Activated T-helper 1 cell treated with anti-CD3 and anti-CD28 coated beads, Interleukin-12 subunit alpha, Interleukin-12 subunit beta, Interleukin-2, Interleukin-4 antibody, amounts not matched to agents 30 ng/mL and 10 ng/mL and 1 ng/mL, durations not matched to agents 14 hours and 24 hours and 36 hours (primary cell): ENCODE data around the gene LRRC15. TPM values are rescaled to one million over a fixed set of nuclear protein-coding genes. Genes with fewer than 3 reads are reported as not detected.

Source experiments
- DNase-seq: peaks from one replicate; pipeline ENCODE4 v3.0.0; 2021; ENCODE audit warnings: low spot score
- H3K27ac Mint-ChIP-seq: one replicate; pipeline ENCODE4 v1.8.0; 2021; ENCODE audit warnings: mild to moderate bottlenecking, mixed read lengths
- H3K27me3 Mint-ChIP-seq: one replicate; pipeline ENCODE4 v1.8.0; 2022; ENCODE audit warnings: mild to moderate bottlenecking, moderate library complexity, mixed read lengths; ENCODE audit not compliant: insufficient read depth
- H3K36me3 Mint-ChIP-seq: one replicate; pipeline ENCODE4 v1.8.0; 2021; ENCODE audit warnings: low read depth, mixed read lengths
- H3K4me1 Mint-ChIP-seq: one replicate; pipeline ENCODE4 v1.8.0; 2021; ENCODE audit warnings: low read depth, mixed read lengths
- H3K4me3 Mint-ChIP-seq: one replicate; pipeline ENCODE4 v1.8.0; 2021; ENCODE audit warnings: mild to moderate bottlenecking, moderate library complexity, mixed read lengths
- H3K9me3 Mint-ChIP-seq: one replicate; pipeline ENCODE4 v1.8.0; 2021; ENCODE audit warnings: mixed read lengths
- intact Hi-C: fragments of 100-400 bp; cut with micrococcal nuclease; formaldehyde crosslinking; loops from one replicate; pipeline ENCODE4 v1.15.1; 2024
- total RNA-seq: library from RNA; stranded (reverse); gene quantifications from 2 replicates; pipeline ENCODE4 v1.2.3, GENCODE V29; 2022

The LRRC15 gene
- total RNA-seq, 1 donor from 2014 or later, result not detected

DNA sequence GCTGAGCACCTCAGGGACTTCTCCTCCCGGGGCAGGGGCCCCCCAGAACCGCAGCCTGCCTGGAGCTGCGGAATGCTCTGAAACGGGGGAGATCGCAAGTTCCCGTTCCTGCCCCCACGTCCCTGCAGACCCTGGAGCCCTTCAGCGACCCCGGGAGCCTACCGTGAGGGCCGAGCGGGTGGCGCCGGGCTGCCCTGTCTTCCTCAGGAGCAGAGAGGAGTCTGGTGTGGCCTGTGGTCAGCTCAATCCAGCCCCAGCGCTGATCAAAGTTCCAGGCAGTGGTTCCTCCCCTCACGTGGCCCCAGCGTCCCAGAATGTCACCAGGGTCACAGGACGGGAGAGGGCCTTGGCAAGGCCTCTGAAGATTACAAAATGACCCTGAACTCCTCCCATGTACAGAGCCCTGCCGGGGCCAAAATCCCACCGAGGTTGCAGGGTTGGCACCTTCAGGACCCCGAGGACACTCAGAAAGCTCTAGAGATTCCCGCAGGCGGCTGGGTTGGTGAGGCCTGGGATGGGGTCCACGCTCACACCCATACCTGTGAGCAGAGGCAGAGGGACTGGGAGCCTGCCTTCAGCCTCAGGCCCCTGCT lies 18.4 kb downstream of the LRRC15 start, which contains the start of gene CPN2:
TSS of gene CPN2 (minus strand) at position 249 of the 593 bp plus-strand sequence. CDS start 8,626 bp downstream, outside the sequence.
- DNase-seq, result no peak
- peaks cover 6% of the 10 kb centered on the region for H3K27me3 Mint-ChIP-seq
- no peaks in the 10 kb centered on the region for H3K36me3 Mint-ChIP-seq
- no peak within 1 kb of the TSS for H3K27ac Mint-ChIP-seq
- intact Hi-C loops, result no loop called here
- H3K9me3 Mint-ChIP-seq, result no peaks in the 10 kb centered on the region
- no peaks in the 10 kb centered on the region for H3K4me1 Mint-ChIP-seq
- no peak within 1 kb of the TSS for H3K4me3 Mint-ChIP-seq

DNA sequence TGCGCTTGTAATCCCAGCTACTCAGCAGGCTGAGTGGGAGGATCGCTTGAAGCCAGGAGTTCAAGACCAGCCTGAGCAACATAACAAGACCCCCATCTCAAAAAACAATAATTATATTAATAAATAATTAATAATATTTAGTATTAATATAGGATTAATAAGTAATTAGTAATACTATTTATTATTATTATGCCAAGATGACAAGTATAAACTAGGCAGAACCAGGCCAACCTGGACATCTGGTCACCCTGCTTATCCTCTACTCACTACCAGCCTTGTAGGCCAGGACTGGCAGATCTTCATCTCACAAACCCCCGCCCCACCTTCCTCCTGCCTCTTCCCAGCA lies 18.8 kb downstream of the LRRC15 start:
- intact Hi-C loops, result no loop called here
- Mint-ChIP-seq H3K27ac (no peak overlapping the region), H3K4me1 (no peaks in the 10 kb centered on the region), H3K4me3 (no peak overlapping the region), H3K27me3 (peaks cover 4% of the 10 kb centered on the region), H3K36me3 (no peaks in the 10 kb centered on the region), H3K9me3 (no peaks in the 10 kb centered on the region)
- no peak for DNase-seq

DNA sequence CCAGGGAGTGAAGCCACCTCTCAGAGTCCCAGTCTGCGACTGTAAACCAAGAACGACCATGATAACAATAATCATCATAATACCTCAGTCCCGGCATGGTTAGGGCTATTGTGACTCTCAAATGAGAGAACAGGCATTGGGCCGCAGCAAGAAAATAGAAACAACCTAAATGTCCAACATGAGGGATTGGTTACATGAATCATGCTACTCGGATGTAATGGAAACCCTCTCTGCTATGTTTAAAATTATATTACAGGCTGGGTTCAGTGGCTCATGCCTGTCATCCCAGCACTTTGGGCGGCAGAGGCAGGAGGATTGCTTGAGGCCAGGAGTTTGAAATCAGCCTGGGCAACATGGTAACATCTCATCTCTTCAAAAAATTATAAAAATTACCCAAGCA lies 21.2 kb downstream of the LRRC15 start:
- Mint-ChIP-seq H3K36me3 (no peaks in the 10 kb centered on the region), H3K27ac (no peak overlapping the region), H3K4me3 (no peak overlapping the region), H3K9me3 (no peaks in the 10 kb centered on the region), H3K4me1 (peaks cover 7% of the 10 kb centered on the region), H3K27me3 (peaks cover 2% of the 10 kb centered on the region)
- intact Hi-C loops, result no loop called here
- no peak for DNase-seq

DNA sequence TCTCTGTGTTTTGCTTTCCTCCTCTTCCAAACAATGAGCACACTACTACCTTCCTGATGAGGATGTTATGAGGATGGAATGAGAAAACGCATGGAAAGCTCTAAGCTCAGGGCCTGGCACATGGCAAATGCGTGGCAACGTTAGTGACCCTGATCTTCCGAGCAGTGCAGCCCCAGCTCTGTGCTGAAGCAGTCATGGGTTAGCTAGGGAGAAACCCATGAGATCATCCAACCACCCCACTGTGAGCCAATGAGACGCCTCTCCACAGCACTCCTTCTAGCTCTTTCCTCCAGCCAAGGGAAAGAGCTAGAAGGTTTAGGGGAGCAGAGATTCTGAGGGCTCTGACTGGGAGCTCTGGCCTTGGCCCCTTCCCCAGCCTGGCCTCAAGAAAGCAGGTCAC lies 22.9 kb downstream of the LRRC15 start:
- Mint-ChIP-seq H3K27me3 (peaks cover 8% of the 10 kb centered on the region), H3K27ac (no peak overlapping the region), H3K36me3 (no peaks in the 10 kb centered on the region), H3K4me3 (no peak overlapping the region), H3K4me1 (peaks cover 7% of the 10 kb centered on the region), H3K9me3 (no peaks in the 10 kb centered on the region)
- DNase-seq, result no peak
- intact Hi-C loops, result no loop called here

DNA sequence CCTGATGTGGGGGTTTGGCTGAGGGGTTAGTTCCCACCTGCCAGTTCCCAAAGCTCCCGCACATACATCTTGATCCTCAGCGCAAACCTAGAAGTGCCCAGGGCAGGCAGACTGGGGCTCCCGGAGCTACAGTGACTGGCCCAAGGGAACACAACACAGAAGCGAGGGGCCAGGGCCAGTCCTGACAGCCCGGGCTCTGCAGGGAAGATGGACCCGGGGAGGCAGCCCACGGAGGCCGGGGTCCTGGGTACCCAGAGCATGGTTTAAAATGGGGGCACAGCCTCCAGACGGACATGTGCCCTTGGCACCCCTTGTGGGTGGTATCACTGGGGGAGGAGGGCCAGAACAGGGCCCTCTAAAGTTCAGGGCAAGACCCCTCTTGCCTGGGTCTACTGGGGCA lies 23.5 kb downstream of the LRRC15 start:
- Mint-ChIP-seq H3K27ac (no peak overlapping the region), H3K36me3 (no peaks in the 10 kb centered on the region), H3K9me3 (no peaks in the 10 kb centered on the region), H3K4me3 (no peak overlapping the region), H3K27me3 (peaks cover 9% of the 10 kb centered on the region), H3K4me1 (peaks cover 7% of the 10 kb centered on the region)
- no peak for DNase-seq
- intact Hi-C loops, result no loop called here

DNA sequence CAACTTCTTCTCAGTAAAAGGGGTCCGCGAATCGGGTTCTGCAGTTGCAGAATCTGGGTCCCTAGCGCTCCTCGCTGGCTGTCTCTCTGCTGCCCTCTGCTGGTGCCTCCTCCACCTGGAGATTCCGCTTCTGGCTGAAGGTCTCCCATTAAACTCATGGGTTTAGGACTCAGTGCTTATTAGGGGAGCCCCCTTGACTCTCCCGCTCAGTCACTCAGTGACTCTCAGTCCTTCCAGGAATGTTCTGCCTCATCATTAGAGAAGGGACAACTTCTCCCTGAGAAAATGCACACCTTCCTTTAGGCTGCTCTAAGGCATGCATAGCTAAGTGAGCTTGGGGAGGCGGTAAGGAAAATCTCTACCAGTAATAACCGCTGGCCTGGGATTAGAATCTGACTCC lies 25.5 kb downstream of the LRRC15 start:
- H3K36me3 Mint-ChIP-seq, result no peaks in the 10 kb centered on the region
- peaks cover 15% of the 10 kb centered on the region for H3K27me3 Mint-ChIP-seq
- intact Hi-C loops, result loop anchor here (1.0 kb wide), 3 partner anchors 11 to 679 kb away; no protein-coding TSS in a partner anchor
- peaks cover 7% of the 10 kb centered on the region for H3K4me1 Mint-ChIP-seq
- DNase-seq, result peak; percentile 48
- no peak overlapping the region for H3K4me3 Mint-ChIP-seq
- H3K27ac Mint-ChIP-seq, result no peak overlapping the region
- H3K9me3 Mint-ChIP-seq, result no peaks in the 10 kb centered on the region

DNA sequence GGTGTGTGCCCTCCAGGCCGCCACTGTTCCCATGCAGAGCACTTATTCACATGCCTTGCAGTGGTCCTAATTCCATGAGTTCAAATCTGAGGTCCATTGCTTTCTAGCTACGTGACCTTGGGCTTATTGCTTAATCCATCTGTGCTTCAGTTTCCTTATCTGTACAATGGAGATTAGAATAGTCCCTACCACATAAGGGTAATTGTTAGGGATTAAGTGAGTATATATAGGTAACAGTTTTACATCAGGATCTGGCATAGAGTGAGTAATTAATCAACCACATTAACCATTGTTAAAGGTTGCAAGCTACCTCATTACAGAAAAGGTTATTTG lies 26.0 kb downstream of the LRRC15 start:
- peaks cover 15% of the 10 kb centered on the region for H3K27me3 Mint-ChIP-seq
- H3K4me1 Mint-ChIP-seq, result peaks cover 7% of the 10 kb centered on the region
- no peaks in the 10 kb centered on the region for H3K36me3 Mint-ChIP-seq
- DNase-seq, result no peak
- H3K4me3 Mint-ChIP-seq, result no peak overlapping the region
- intact Hi-C loops, result no loop called here
- no peak overlapping the region for H3K27ac Mint-ChIP-seq
- no peaks in the 10 kb centered on the region for H3K9me3 Mint-ChIP-seq

DNA sequence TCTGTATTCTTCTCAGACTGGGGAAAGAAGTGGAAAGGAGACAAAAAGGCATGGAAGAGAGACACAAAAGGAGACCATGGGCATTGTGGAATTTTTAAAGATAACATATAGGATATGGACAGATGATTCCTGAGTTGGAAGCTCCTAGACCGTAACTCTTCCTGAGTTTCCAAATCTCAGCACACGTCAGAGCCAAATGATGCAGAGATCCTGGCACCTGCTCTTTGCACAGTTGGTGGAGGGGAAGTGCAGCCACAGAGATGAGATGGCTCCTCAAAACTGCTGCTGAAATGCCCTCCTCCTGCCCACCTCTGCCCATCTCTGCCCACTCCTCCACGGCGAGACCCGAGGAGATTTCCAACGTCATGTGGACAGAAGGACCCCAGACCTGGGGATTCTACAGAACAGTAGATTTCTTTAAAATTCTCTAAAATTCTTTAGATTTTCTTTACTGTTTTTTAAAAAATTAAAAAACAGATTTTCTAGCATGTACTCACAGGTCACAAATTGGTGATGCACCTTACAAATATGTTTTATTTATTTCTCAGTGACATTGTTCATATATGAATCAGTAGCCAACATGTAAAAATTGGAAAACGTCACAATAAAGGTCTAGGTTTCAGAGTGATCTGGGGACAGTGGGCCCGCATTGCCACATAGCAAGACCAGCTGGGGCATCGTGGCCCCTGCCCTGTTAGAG lies 26.5 kb downstream of the LRRC15 start:
- H3K4me3 Mint-ChIP-seq, result no peak overlapping the region
- peaks cover 7% of the 10 kb centered on the region for H3K4me1 Mint-ChIP-seq
- intact Hi-C loops, result no loop called here
- H3K27ac Mint-ChIP-seq, result no peak overlapping the region
- peaks cover 15% of the 10 kb centered on the region for H3K27me3 Mint-ChIP-seq
- DNase-seq, result no peak
- no peaks in the 10 kb centered on the region for H3K36me3 Mint-ChIP-seq
- H3K9me3 Mint-ChIP-seq, result no peaks in the 10 kb centered on the region

DNA sequence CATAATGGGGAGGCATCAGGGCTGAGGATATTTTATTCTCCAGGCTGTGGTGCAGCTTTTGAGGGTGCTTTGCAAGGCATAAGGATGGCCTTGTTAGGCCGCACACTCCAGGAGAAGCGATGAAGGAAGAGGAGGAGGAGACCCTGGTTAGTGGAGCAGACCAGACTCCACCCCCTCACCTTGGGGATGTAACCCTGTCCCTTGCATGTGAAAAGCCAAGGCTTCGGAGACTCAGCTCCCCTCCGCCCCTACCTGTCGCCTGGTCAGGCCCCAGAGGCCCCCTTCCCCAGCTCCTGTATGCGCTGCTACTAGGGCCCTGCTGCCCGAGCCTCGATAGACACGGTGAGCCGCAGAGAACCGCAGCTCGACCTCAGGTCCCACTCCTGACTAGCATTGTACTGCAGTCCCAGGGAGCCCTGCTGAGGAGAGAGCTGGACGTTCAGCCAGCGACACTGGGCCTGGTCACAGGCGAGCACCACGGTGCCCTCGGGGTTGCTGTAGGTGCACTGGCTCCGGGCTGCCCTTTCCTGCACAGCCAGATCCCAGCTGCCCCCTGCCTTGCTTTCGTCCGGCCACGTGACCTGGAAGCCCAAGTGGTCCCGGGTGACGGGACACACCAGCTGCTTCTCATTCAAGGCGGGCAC lies 28.7 kb downstream of the LRRC15 start:
- Mint-ChIP-seq H3K4me1 (peaks cover 7% of the 10 kb centered on the region), H3K4me3 (no peak overlapping the region), H3K27ac (no peak overlapping the region), H3K27me3 (peaks cover 21% of the 10 kb centered on the region), H3K36me3 (no peaks in the 10 kb centered on the region), H3K9me3 (no peaks in the 10 kb centered on the region)
- DNase-seq, result no peak
- intact Hi-C loops, result no loop called here

DNA sequence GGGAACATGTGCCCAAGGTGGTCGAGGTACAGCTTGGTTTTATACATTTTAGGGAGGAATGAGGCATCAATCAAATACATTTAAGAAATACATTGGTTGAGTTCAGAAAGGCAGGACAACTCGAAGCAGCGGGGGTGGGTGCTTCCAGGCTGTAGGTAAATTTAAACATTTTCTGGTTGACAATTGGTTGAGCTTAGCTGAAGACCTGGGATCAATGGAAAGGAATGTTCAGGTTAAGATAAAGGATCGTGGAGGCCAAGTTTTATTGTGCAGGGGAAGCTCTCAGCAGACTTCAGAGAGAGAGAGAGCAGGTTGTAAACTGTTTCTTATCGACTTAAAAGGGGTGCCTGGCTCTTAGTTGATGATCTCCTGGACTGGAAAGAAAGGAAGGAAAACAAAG lies 29.7 kb downstream of the LRRC15 start:
- DNase-seq, result no peak
- Mint-ChIP-seq H3K27ac (no peak overlapping the region), H3K9me3 (no peaks in the 10 kb centered on the region), H3K4me3 (no peak overlapping the region), H3K4me1 (peaks cover 7% of the 10 kb centered on the region), H3K27me3 (peaks cover 21% of the 10 kb centered on the region), H3K36me3 (no peaks in the 10 kb centered on the region)
- intact Hi-C loops, result no loop called here

DNA sequence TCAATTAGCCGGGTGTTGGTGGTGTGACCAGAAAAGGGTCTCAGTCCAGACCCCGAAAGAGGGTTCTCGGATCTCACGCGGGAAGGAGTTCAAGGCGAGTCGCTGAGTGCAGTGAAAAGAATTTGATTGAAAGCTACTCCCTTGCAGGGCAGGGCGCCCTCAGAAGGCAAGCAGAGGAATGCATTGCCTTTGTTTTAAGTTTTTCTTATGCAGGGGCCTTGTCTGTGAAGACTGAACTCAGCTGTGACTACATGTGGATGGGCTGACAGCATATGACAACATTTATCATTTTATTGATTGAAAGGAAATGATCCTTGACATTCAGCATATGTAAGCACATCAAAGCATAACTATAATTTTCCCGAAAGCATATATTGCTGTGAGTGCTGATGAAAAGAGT lies 30.2 kb downstream of the LRRC15 start:
- intact Hi-C loops, result no loop called here
- H3K4me1 Mint-ChIP-seq, result peaks cover 7% of the 10 kb centered on the region
- no peak overlapping the region for H3K4me3 Mint-ChIP-seq
- H3K36me3 Mint-ChIP-seq, result no peaks in the 10 kb centered on the region
- peaks cover 21% of the 10 kb centered on the region for H3K27me3 Mint-ChIP-seq
- no peak for DNase-seq
- no peak overlapping the region for H3K27ac Mint-ChIP-seq
- no peaks in the 10 kb centered on the region for H3K9me3 Mint-ChIP-seq

DNA sequence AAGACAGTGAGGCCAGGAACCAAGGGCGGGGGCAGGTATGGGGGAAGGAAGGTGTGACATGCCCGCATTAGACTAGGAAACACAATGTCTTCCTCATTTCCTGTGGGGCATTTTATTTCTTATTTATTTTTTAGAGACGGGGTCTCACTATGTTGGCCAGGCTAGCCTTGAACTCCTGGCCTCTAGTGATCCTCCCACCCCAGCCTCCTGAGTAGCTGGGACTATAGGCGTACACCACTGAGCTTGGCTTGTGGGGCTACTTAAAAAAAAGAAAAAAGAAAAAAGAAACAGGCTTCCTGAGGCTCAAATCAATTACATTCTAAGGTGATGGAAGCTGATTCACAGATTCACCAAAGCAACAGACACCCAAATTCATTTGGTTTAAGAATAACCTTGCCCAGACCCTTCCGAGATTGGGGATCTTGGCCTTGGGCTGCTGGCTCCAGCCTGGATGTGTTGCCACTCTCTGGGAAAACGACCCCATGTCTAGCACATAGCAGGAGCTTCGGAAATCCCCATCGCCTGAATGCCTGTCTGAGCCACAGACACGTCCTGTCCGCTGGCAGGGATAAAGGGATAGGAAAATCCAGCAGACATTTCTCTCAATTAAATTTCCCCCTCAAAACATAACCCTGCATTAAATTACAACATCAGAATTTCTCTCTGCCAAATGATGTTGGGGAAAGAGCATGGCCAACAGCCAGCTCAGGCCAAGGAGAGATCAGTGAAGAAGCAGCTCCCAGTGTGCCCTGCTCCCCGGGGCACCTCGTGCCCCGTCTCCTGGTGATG lies 31.4 kb downstream of the LRRC15 start:
- no peak for DNase-seq
- Mint-ChIP-seq H3K27ac (no peak overlapping the region), H3K27me3 (peaks cover 21% of the 10 kb centered on the region), H3K36me3 (no peaks in the 10 kb centered on the region), H3K4me3 (no peak overlapping the region), H3K9me3 (no peaks in the 10 kb centered on the region), H3K4me1 (peaks cover 7% of the 10 kb centered on the region)
- intact Hi-C loops, result no loop called here
